Measurements from ENCODE around the gene HUWE1.

GRCh38 chrX:53622431-53622830, 64.1 kb downstream of the HUWE1 start:
- TF ChIP-seq PATZ1 (CRISPR knock-in tag; IDR thresholded peaks at IDR 0.05; ENCODE audit: borderline replicate concordance) (no peak), OSR1 (CRISPR knock-in tag; IDR thresholded peaks at IDR 0.05) (no peak), RARB (CRISPR knock-in tag; IDR thresholded peaks at IDR 0.05) (no peak), POU6F1 (CRISPR knock-in tag; IDR thresholded peaks at IDR 0.05; ENCODE audit: borderline replicate concordance, low read depth) (no peak), ZFP30 (CRISPR knock-in tag; IDR thresholded peaks at IDR 0.05) (no peak), ZNF8 (CRISPR knock-in tag; IDR thresholded peaks at IDR 0.05) (no peak), CSDC2 (CRISPR knock-in tag; IDR thresholded peaks at IDR 0.05) (no peak), ZNF70 (CRISPR knock-in tag; IDR thresholded peaks at IDR 0.05) (no peak), ARNTL (CRISPR knock-in tag; IDR thresholded peaks at IDR 0.05; ENCODE audit: borderline replicate concordance, low read depth) (no peak), BACH2 (CRISPR knock-in tag; IDR thresholded peaks at IDR 0.05; ENCODE audit: borderline replicate concordance) (no peak), SNAI2 (CRISPR knock-in tag; IDR thresholded peaks at IDR 0.05) (no peak), TCF4 (CRISPR knock-in tag; IDR thresholded peaks at IDR 0.05; ENCODE audit: borderline replicate concordance) (no peak), ZC3H10 (CRISPR knock-in tag; IDR thresholded peaks at IDR 0.05) (no peak)
